HL-60 (cell line): ENCODE measurements around the gene ACD.

Experiments used
- DNase-seq, 2 experiments: peaks; one replicate each; pipeline ENCODE4 v3.0.0-alpha.2; 2010 to 2020; ENCODE audit warnings: low read depth in 1 of 2, low spot score in 1 of 2
- H3K27ac ChIP-seq: fragments of 250-450 bp; sonication (Bioruptor Pico); replicated peaks from 2 replicates; pipeline ENCODE4 v1.5.1; 2020; ENCODE audit warnings: mild to moderate bottlenecking, moderate library complexity
- H3K27me3 ChIP-seq: fragments of 250-450 bp; sonication (Bioruptor Pico); 2 replicates; pipeline ENCODE4 v1.5.1; 2021; ENCODE audit warnings: mild to moderate bottlenecking, moderate library complexity; ENCODE audit not compliant: insufficient read depth, poor library complexity, severe bottlenecking
- H3K4me3 ChIP-seq: replicated peaks from 2 replicates; pipeline ENCODE4 v1.5.1; 2011; ENCODE audit warnings: mild to moderate bottlenecking, control low read depth, low read length; ENCODE audit not compliant: insufficient read depth
- GABPA ChIP-seq: IDR thresholded peaks from 2 replicates; pipeline ENCODE4 v1.6.1; 2012; ENCODE audit warnings: low read depth
- POLR2AphosphoS5 ChIP-seq: IDR thresholded peaks from 2 replicates; pipeline ENCODE4 v1.6.1; 2012; ENCODE audit warnings: low read depth
- SPI1 ChIP-seq: IDR thresholded peaks from 2 replicates; pipeline ENCODE4 v1.6.1; 2012; ENCODE audit warnings: low read depth, mild to moderate bottlenecking, borderline replicate concordance
- long read RNA-seq: library from polyadenylated mRNA; unstranded; transcript quantifications from one replicate; pipeline ENCODE4 v2.0.0, GENCODE V29; 2020
- TF ChIP-seq, protein P1 (sequence below): IDR thresholded peaks from one replicate; pipeline ENCODE4 v1.5.1; 2011; ENCODE audit warnings: low read length, control low read depth, inconsistent platforms; ENCODE audit not compliant: insufficient read depth
- TF ChIP-seq, protein P2 (sequence below): IDR thresholded peaks from 2 replicates; pipeline ENCODE4 v1.6.1; 2012; ENCODE audit warnings: low read depth; ENCODE audit not compliant: insufficient replicate concordance

ACD gene
- long read RNA-seq, transcript ACD-212 (9 exons, 1,858 nt), result minor isoform, 10 of 216 reads
- long read RNA-seq, transcript ACD-214 (12 exons, 2,065 nt), result major isoform, 152 of 216 reads
- long read RNA-seq, transcript ACD-201 (12 exons, 2,052 nt), result minor isoform, 5 of 216 reads
- long read RNA-seq, partial matches to known transcripts, result 10 of 216 reads
- long read RNA-seq, other reads (novel, unspliced or antisense), result 39 of 216 reads

DNA sequence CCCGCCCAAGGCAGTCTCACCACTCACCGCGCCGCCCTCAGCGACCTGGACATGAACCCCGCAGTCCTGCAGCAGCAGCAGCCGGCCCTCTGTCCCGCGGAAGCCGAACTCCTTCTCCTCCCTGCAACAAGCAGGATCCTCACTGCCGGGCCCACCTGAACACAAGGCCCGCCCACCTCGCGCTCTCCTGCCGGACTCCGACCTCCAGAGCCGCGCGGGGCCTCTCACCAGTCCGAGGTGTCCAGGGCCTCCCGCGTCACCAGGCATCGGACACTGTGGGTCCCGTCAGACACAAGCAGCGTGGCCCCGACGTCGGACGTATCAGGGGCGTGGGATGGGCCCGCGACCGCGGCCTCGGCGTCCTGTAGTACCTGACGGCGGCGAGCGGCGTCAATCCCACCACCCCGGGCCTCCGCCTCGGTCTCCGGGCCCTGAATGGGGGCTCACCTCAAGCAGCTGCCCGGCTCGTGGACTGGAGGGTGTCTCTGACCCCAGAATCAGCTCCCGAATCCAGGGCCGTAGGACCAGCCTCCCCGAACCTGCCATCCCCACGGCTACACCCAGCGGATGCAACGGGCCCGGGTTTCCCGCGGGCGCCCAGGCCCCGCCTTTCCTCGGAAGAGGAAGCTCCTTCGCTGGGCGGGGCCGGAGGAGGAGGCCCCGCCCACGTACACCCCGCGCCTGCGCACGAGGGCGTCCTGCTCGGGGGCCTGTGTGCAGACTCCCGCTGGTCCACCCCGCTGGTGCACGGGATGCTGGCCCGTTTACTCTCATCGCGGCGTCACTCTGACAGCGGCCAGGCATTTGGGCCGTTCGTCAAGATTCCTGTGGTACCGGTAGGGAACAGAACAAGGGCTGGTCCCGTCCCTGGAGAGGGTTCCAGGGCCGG, at the start of gene ACD:
Gene ACD, minus strand, starts transcription at position 586 of the 889 bp plus-strand sequence. Its CDS starts 40 bp downstream, at position 546.
- Histone ChIP-seq H3K27ac (peak within 1 kb of the TSS; percentile 84), H3K4me3 (peak within 1 kb of the TSS; percentile 95), H3K27me3 (no peaks in the 10 kb centered on the region)
- peak; percentile 83 to 86 for DNase-seq
- TF ChIP-seq GABPA, result no peak
- peak; percentile 35; the same call in 1 of the 2 replicates for TF ChIP-seq SPI1

DNA sequence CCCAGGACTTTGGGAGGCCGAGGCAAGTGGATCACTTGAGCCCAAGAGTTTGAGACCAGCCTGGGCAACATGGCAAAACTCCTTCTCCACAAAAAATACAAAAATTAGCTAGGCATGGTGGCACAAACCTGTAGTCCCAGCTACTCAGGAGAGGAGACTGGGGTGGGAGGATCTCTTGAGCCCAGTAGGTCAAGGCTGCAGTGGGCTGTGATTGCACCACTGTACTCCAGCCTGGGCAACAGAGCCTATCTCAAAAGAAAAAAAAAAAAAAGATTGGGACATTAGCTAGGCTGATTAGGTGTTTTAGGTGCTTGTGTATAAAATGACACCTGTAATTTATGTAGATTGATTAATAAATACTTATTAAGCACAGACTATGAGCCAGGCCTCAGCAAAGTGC, 49.0 kb upstream of the ACD start:
- no peak for DNase-seq
- Histone ChIP-seq H3K27me3 (no peaks in the 10 kb centered on the region), H3K27ac (no peak overlapping the region), H3K4me3 (no peak overlapping the region)
- TF ChIP-seq SPI1, result no peak
- no peak for TF ChIP-seq GABPA
- TF ChIP-seq, protein P1, sequence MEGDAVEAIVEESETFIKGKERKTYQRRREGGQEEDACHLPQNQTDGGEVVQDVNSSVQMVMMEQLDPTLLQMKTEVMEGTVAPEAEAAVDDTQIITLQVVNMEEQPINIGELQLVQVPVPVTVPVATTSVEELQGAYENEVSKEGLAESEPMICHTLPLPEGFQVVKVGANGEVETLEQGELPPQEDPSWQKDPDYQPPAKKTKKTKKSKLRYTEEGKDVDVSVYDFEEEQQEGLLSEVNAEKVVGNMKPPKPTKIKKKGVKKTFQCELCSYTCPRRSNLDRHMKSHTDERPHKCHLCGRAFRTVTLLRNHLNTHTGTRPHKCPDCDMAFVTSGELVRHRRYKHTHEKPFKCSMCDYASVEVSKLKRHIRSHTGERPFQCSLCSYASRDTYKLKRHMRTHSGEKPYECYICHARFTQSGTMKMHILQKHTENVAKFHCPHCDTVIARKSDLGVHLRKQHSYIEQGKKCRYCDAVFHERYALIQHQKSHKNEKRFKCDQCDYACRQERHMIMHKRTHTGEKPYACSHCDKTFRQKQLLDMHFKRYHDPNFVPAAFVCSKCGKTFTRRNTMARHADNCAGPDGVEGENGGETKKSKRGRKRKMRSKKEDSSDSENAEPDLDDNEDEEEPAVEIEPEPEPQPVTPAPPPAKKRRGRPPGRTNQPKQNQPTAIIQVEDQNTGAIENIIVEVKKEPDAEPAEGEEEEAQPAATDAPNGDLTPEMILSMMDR, result no peak
- TF ChIP-seq, protein P2, sequence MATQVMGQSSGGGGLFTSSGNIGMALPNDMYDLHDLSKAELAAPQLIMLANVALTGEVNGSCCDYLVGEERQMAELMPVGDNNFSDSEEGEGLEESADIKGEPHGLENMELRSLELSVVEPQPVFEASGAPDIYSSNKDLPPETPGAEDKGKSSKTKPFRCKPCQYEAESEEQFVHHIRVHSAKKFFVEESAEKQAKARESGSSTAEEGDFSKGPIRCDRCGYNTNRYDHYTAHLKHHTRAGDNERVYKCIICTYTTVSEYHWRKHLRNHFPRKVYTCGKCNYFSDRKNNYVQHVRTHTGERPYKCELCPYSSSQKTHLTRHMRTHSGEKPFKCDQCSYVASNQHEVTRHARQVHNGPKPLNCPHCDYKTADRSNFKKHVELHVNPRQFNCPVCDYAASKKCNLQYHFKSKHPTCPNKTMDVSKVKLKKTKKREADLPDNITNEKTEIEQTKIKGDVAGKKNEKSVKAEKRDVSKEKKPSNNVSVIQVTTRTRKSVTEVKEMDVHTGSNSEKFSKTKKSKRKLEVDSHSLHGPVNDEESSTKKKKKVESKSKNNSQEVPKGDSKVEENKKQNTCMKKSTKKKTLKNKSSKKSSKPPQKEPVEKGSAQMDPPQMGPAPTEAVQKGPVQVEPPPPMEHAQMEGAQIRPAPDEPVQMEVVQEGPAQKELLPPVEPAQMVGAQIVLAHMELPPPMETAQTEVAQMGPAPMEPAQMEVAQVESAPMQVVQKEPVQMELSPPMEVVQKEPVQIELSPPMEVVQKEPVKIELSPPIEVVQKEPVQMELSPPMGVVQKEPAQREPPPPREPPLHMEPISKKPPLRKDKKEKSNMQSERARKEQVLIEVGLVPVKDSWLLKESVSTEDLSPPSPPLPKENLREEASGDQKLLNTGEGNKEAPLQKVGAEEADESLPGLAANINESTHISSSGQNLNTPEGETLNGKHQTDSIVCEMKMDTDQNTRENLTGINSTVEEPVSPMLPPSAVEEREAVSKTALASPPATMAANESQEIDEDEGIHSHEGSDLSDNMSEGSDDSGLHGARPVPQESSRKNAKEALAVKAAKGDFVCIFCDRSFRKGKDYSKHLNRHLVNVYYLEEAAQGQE, result no peak
- TF ChIP-seq POLR2AphosphoS5, result no peak

DNA sequence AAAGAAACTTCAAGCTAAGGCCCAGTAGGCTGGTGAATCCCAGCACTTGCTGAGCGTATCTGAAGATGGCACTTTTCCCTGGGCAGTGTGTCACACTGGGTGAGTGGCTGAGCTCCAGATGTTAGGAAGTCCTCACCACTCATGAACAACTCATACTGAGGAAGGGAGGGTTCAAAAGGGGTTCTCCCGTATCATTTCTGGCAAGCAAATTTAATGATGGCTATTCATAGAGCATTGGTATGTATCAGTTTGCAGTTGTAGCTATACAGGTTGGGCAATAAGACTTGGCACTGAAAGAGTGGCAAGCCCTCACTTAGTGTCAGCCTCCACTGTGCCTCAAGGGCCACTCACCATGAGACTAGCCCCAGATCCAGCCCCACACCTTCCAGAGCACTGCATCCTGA, 48.3 kb upstream of the ACD start:
- DNase-seq, result no peak

DNA sequence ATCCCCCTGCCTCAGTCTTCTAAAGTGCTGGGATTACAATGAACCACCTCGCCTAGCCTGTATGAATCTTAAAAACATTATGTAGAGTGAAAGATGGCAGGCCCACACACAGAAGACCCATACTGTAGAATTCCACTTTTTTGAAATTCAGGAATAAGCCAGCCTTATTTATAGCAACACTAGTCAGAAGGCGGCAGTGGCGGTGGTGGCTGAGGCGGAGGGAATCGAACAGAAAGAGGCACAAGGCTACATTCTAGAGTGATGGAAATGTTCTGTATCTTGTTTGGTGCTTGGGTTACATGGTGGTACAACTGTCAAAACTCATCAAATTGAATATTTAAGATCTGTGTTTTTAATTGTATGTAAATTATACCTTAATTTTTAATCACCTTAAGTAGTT, 47.7 kb upstream of the ACD start:
- no peaks in the 10 kb centered on the region for H3K27me3 ChIP-seq
- DNase-seq, result no peak
- no peak overlapping the region for H3K27ac ChIP-seq
- TF ChIP-seq, protein P2, result no peak
- TF ChIP-seq SPI1 (no peak), POLR2AphosphoS5 (no peak), GABPA (no peak)
- TF ChIP-seq, protein P1, result no peak
- no peak overlapping the region for H3K4me3 ChIP-seq

More for the DNA sequence above, 48.3 kb upstream of the ACD start:
- H3K27ac ChIP-seq, result no peak overlapping the region
- no peak overlapping the region for H3K4me3 ChIP-seq
- TF ChIP-seq GABPA (no peak), SPI1 (no peak), POLR2AphosphoS5 (no peak)
- TF ChIP-seq, protein P1, result no peak
- no peaks in the 10 kb centered on the region for H3K27me3 ChIP-seq
